Parathyroid adenoma (tissue), 2 donors: ENCODE measurements around the gene TTC28.

Experiments
- H2AFZ ChIP-seq: fragments of 300-600 bp; sonication (generic); one replicate; pipeline ENCODE4 v1.7.0; 2017; ENCODE audit warnings: antibody characterized with exemption, mild to moderate bottlenecking
- H3K27ac ChIP-seq: fragments of 300-600 bp; sonication (generic); one replicate; pipeline ENCODE4 v1.7.0; 2017
- H3K27me3 ChIP-seq: fragments of 300-600 bp; sonication (generic); one replicate; pipeline ENCODE4 v1.7.0; 2017; ENCODE audit warnings: low read length; ENCODE audit not compliant: control insufficient read depth, insufficient read depth
- H3K36me3 ChIP-seq: fragments of 300-600 bp; sonication (generic); one replicate; pipeline ENCODE4 v1.7.0; 2017; ENCODE audit warnings: low read length; ENCODE audit not compliant: control insufficient read depth, insufficient read depth
- H3K4me1 ChIP-seq: fragments of 300-600 bp; sonication (generic); one replicate; pipeline ENCODE4 v1.7.0; 2017; ENCODE audit warnings: control low read depth
- H3K4me2 ChIP-seq: fragments of 300-600 bp; sonication (generic); one replicate; pipeline ENCODE4 v1.7.0; 2017; ENCODE audit warnings: low read length
- H3K4me3 ChIP-seq: fragments of 300-600 bp; sonication (generic); one replicate; pipeline ENCODE4 v1.7.0; 2017; ENCODE audit warnings: low read depth, low read length
- H3K79me2 ChIP-seq: fragments of 300-600 bp; sonication (generic); one replicate; pipeline ENCODE4 v1.7.0; 2017; ENCODE audit warnings: control low read depth
- H3K9ac ChIP-seq: fragments of 300-600 bp; sonication (generic); one replicate; pipeline ENCODE4 v1.7.0; 2017; ENCODE audit warnings: mild to moderate bottlenecking
- H3K9me3 ChIP-seq: fragments of 300-600 bp; sonication (generic); one replicate; pipeline ENCODE4 v1.7.0; 2017; ENCODE audit warnings: low read length; ENCODE audit not compliant: control insufficient read depth
- CTCF ChIP-seq: fragments of 300-600 bp; sonication (generic); IDR thresholded peaks from one replicate; pipeline ENCODE4 v1.7.0; 2017; ENCODE audit warnings: antibody characterized with exemption, mild to moderate bottlenecking
- donor health status: primary hyperparathyroidism.

TTC28 gene

GRCh38 chr22:27972732-27973698, 706.6 kb downstream of the TTC28 start:
- H3K4me3 ChIP-seq, result no peak overlapping the region
- H3K36me3 ChIP-seq, result no peaks in the 10 kb centered on the region
- no peaks in the 10 kb centered on the region for H3K9me3 ChIP-seq
- H3K4me1 ChIP-seq, result no peaks in the 10 kb centered on the region
- no peak for TF ChIP-seq CTCF
- no peak overlapping the region for H3K27ac ChIP-seq
- H2AFZ ChIP-seq, result no peak overlapping the region
- no peak overlapping the region for H3K4me2 ChIP-seq
- H3K79me2 ChIP-seq, result no peaks in the 10 kb centered on the region
- no peak overlapping the region for H3K9ac ChIP-seq
- no peaks in the 10 kb centered on the region for H3K27me3 ChIP-seq

- no peaks in the 10 kb centered on the region for H3K9me3 ChIP-seq
- TF ChIP-seq CTCF, result no peak
- no peaks in the 10 kb centered on the region for H3K27me3 ChIP-seq
- H3K4me2 ChIP-seq, result no peak overlapping the region
- no peaks in the 10 kb centered on the region for H3K36me3 ChIP-seq
- no peak overlapping the region for H3K9ac ChIP-seq
- no peak overlapping the region for H3K4me3 ChIP-seq
- no peaks in the 10 kb centered on the region for H3K4me1 ChIP-seq
- H3K79me2 ChIP-seq, result no peaks in the 10 kb centered on the region
- no peak overlapping the region for H3K27ac ChIP-seq
- no peak overlapping the region for H2AFZ ChIP-seq
Measured at GRCh38 chr22:27971926-27972325, 707.7 kb downstream of the TTC28 start.

GRCh38 chr22:27970596-27971220, 708.9 kb downstream of the TTC28 start:
- no peak overlapping the region for H3K9ac ChIP-seq
- no peaks in the 10 kb centered on the region for H3K4me1 ChIP-seq
- H2AFZ ChIP-seq, result no peak overlapping the region
- no peak overlapping the region for H3K27ac ChIP-seq
- no peaks in the 10 kb centered on the region for H3K36me3 ChIP-seq
- no peaks in the 10 kb centered on the region for H3K27me3 ChIP-seq
- H3K9me3 ChIP-seq, result no peaks in the 10 kb centered on the region
- TF ChIP-seq CTCF, result no peak
- no peak overlapping the region for H3K4me3 ChIP-seq
- no peak overlapping the region for H3K4me2 ChIP-seq
- no peaks in the 10 kb centered on the region for H3K79me2 ChIP-seq

- Histone ChIP-seq H3K9me3 (no peaks in the 10 kb centered on the region), H3K4me3 (no peak overlapping the region)
Measured at GRCh38 chr22:27966168-27967064, 713.2 kb downstream of the TTC28 start.

More at GRCh38 chr22:27966168-27967064, 713.2 kb downstream of the TTC28 start:
- no peaks in the 10 kb centered on the region for H3K79me2 ChIP-seq
- H3K27me3 ChIP-seq, result no peaks in the 10 kb centered on the region
- no peak overlapping the region for H3K27ac ChIP-seq
- H3K4me1 ChIP-seq, result peaks cover under 1% of the 10 kb centered on the region
- H3K4me2 ChIP-seq, result no peak overlapping the region
- no peak for TF ChIP-seq CTCF
- H2AFZ ChIP-seq, result no peak overlapping the region
- no peaks in the 10 kb centered on the region for H3K36me3 ChIP-seq
- no peak overlapping the region for H3K9ac ChIP-seq
